ENCODE measurements around the gene MAX. TPM values are rescaled to one million over a fixed set of nuclear protein-coding genes. Genes with fewer than 3 reads are reported as not detected.

Gene MAX
- total RNA-seq, 2 donors from 2014 or later = 73.2 to 79.0 TPM

DNA sequence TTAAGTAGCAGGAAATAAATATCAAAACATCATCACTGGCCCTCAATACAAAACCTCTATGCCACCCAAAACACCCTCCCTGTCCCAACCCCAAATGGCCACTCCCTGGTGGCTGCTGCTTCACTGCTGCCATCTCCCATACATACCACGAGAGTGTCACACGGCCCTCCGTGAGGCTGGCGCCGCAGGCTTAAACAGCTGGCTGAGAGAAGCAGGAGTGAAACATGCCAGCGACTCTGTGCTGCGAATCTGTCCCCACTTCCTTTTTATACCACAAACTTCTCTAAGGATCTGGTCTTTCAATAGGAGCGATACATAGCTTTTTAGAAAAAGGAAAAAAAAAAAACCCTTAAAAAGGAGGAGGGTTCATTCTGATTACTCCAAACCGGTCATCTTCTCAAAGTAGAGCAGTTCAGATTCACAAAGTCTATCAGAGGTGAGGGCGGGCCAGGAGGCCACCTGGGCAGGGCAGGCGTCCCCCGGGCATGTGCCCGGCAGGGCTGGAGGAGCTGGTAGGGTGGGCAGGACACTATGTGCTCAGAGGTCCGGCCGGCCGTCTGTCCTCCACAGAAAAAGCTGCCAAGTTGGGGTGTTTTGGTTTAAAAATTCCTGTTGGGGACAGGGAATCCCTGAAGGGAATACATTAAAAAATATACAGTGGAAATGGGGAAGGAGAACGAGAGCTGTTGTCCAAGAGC lies 26.5 kb downstream of the MAX start:
- Histone ChIP-seq H3K4me1 (replicated peaks) (peaks cover 29% of the 10 kb centered on the region), H3K27ac (peak overlapping the region in 1 of 2 donors; percentile 79), H3K27me3 (replicated peaks; ENCODE audit: insufficient read depth) (no peaks in the 10 kb centered on the region), H3K4me3 (no peak overlapping the region), H3K36me3 (peaks cover 0 to 12% of the 10 kb centered on the region in 2 donors), H3K9me3 (no peaks in the 10 kb centered on the region)
- 79% methylated on average over 17 of the region's 17 CpGs for WGBS
- TF ChIP-seq POLR2AphosphoS5 (IDR thresholded peaks at IDR 0.05) (no peak), POLR2A (IDR thresholded peaks at IDR 0.05) (no peak)
- TF ChIP-seq, protein P1, sequence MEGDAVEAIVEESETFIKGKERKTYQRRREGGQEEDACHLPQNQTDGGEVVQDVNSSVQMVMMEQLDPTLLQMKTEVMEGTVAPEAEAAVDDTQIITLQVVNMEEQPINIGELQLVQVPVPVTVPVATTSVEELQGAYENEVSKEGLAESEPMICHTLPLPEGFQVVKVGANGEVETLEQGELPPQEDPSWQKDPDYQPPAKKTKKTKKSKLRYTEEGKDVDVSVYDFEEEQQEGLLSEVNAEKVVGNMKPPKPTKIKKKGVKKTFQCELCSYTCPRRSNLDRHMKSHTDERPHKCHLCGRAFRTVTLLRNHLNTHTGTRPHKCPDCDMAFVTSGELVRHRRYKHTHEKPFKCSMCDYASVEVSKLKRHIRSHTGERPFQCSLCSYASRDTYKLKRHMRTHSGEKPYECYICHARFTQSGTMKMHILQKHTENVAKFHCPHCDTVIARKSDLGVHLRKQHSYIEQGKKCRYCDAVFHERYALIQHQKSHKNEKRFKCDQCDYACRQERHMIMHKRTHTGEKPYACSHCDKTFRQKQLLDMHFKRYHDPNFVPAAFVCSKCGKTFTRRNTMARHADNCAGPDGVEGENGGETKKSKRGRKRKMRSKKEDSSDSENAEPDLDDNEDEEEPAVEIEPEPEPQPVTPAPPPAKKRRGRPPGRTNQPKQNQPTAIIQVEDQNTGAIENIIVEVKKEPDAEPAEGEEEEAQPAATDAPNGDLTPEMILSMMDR (IDR thresholded peaks at IDR 0.05) = no peak
- no peak for DNase-seq (ENCODE audit: low spot score)
- intact Hi-C loops (cut with DNase I) = loop anchor here (5.0 kb wide), 1 partner anchor 48 kb away; no protein-coding TSS in a partner anchor

DNA sequence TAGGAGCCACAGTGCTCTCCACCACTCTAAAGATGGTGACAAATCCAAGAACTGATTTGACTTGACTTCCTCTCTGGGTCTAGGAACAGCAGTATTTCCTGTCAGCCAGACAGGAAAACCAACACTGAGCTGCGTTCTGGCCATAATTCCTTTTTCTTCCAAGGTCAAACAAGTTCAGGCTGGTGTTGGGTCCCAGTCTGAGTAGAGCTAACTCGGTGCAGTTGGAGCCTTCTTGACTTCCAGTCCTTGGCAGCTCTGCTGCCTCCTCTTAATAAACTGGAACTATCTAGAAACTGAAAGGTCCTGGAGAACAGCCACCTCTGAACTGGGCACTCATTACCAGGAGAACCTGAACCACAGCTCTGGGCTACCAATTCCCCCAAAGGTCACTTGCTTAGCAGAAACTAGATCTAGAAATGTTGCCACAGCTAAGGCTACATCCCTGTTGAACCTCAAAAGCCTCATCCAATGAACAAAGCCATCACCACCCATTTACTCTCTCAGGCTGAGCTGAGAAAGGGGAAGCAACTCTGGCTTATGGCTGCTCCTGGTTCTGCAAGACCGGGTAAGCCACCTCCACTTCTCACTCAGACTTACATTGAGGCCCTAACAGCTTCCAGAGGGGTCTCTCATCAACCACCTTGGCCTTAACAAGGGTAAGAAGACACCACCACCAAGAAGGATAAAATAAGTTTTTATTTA lies 27.7 kb downstream of the MAX start:
- TF ChIP-seq POLR2AphosphoS5 (IDR thresholded peaks at IDR 0.05) (no peak), POLR2A (IDR thresholded peaks at IDR 0.05) (no peak)
- TF ChIP-seq, protein P1 (IDR thresholded peaks at IDR 0.05) = no peak
- Histone ChIP-seq H3K27me3 (replicated peaks; ENCODE audit: insufficient read depth) (no peaks in the 10 kb centered on the region), H3K4me1 (replicated peaks) (peaks cover 25% of the 10 kb centered on the region), H3K36me3 (peaks cover 0 to 12% of the 10 kb centered on the region in 2 donors), H3K27ac (peak overlapping the region; percentile 8 to 36), H3K4me3 (no peak overlapping the region), H3K9me3 (no peaks in the 10 kb centered on the region)
- no peak for DNase-seq (ENCODE audit: low spot score)
- 36% methylated on average over 3 of the region's 3 CpGs for WGBS
- intact Hi-C loops (cut with DNase I) = loop anchor here (5.0 kb wide), 1 partner anchor 47 kb away; no protein-coding TSS in a partner anchor

DNA sequence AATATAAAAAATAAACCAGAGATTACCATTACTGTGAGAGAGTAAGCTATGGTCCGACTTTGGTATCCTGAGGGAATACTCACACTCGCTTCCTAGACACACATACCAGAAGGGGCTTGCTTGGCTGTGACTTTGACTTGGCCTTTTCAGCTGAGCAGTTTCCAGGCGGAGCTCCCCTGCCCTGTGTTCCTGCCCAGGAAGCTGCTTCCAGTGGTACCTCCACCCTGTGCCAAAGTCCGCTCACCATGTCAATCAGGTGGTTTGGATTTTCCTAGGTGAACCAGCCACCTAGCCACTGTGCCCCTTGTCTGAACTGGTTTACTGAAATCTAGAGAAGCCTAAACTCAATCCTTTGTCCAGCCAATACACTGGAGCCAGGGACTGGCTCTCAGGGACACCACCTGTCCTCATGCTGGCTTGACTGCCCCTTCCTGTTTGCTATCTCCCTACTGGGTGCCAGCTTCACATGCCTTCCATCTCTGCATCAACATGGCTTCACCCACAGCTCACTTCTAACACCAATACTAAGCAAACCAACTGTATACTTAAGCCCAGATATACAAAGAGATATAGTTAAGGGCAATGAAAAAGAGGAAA lies 28.6 kb downstream of the MAX start:
- H3K9me3 ChIP-seq = no peaks in the 10 kb centered on the region
- intact Hi-C loops (cut with DNase I) = no loop called here
- WGBS = 81% methylated on average over 4 of the region's 4 CpGs
- TF ChIP-seq, protein P1 (IDR thresholded peaks at IDR 0.05) = no peak
- no peak for TF ChIP-seq POLR2AphosphoS5 (IDR thresholded peaks at IDR 0.05)
- no peak for TF ChIP-seq POLR2A (IDR thresholded peaks at IDR 0.05)
- no peak for DNase-seq (ENCODE audit: low spot score)
- peaks cover 0 to 12% of the 10 kb centered on the region in 2 donors for H3K36me3 ChIP-seq
- H3K27me3 ChIP-seq (replicated peaks; ENCODE audit: insufficient read depth) = no peaks in the 10 kb centered on the region
- H3K27ac ChIP-seq = peak overlapping the region; percentile 8 to 36
- peaks cover 23% of the 10 kb centered on the region for H3K4me1 ChIP-seq (replicated peaks)
- H3K4me3 ChIP-seq = no peak overlapping the region

DNA sequence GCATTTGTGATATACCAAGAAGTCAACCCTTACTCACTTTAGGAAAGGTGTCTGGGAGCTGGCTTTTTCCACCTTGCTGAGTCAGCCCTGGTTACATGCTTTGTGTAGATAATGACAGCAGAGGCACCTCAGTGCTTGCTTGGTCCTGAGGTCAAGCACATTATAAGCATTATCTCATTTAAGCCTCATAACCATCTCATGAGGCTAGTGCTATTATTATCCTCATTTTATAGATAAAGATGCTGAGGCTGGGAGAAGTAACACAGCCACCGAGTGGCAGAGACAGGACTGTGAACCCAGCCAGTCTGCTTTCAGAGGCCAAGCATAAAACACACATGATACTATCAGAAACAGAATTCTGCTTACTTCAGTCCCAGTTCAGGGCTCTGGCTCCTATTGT lies 29.4 kb downstream of the MAX start:
- Histone ChIP-seq H3K36me3 (peaks cover 0 to 12% of the 10 kb centered on the region in 2 donors), H3K9me3 (no peaks in the 10 kb centered on the region), H3K27ac (no peak overlapping the region), H3K4me3 (no peak overlapping the region), H3K4me1 (replicated peaks) (peaks cover 20% of the 10 kb centered on the region), H3K27me3 (replicated peaks; ENCODE audit: insufficient read depth) (no peaks in the 10 kb centered on the region)
- intact Hi-C loops (cut with DNase I) = no loop called here
- no peak for TF ChIP-seq POLR2A (IDR thresholded peaks at IDR 0.05)
- TF ChIP-seq POLR2AphosphoS5 (IDR thresholded peaks at IDR 0.05) = no peak
- TF ChIP-seq, protein P1 (IDR thresholded peaks at IDR 0.05) = no peak
- 41% methylated on average over 1 of the region's 1 CpG for WGBS
- no peak for DNase-seq (ENCODE audit: low spot score)
